Kidney epithelial cell (primary cell): Measurements from ENCODE around the gene SORCS1. TPM values are rescaled to one million over a fixed set of nuclear protein-coding genes. Genes with fewer than 3 reads are reported as not detected.

Experiments
- DNase-seq: peaks from one replicate; pipeline ENCODE4 v3.0.0-alpha.2; 2010; ENCODE audit warnings: low read depth
- H3K27me3 ChIP-seq: 2 replicates; pipeline ENCODE4 v1.6.0; 2011; ENCODE audit warnings: low read length; ENCODE audit not compliant: control insufficient read depth, insufficient read depth
- H3K36me3 ChIP-seq: 2 replicates; pipeline ENCODE4 v1.5.1; 2011; ENCODE audit warnings: low read length; ENCODE audit not compliant: control insufficient read depth, insufficient read depth
- H3K4me3 ChIP-seq: 2 replicates; pipeline ENCODE4 v1.5.1; 2011; ENCODE audit warnings: low read depth, mild to moderate bottlenecking, control low read depth, low read length
- total RNA-seq: library from RNA; depleted of rRNA; stranded (reverse); fragments of >200 nt; gene quantifications from 2 replicates; pipeline ENCODE4 v1.2.3, GENCODE V29; 2015
- TF ChIP-seq, protein P1 (sequence below): IDR thresholded peaks from 2 replicates; pipeline ENCODE4 v1.5.1; 2011; ENCODE audit warnings: mild to moderate bottlenecking, moderate library complexity, low read length, control low read depth, inconsistent platforms; ENCODE audit not compliant: insufficient read depth, poor library complexity, severe bottlenecking

SORCS1 gene
- total RNA-seq, 1 donor from 2014 or later = 2.3 TPM

DNA sequence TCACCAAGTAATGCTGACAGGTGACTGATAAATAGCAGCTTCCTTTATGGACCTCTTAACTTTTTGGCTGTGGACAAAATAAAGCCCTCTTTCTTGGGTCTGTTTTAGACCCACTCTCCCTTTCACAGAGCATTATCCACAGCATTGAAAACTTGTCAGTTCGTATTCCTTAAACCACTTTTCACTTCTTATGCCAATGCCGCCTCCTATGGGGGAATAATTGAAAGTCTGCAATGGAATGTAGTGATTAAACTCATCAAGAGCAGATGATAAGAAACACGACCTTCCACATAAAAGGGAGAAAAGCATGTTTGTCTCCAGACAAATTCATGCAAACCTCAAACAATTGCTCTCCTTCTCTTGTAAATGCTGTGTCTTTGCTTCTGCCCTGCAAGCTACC lies 153.4 kb downstream of the SORCS1 start:
- H3K27me3 ChIP-seq = no peaks in the 10 kb centered on the region
- TF ChIP-seq, protein P1, sequence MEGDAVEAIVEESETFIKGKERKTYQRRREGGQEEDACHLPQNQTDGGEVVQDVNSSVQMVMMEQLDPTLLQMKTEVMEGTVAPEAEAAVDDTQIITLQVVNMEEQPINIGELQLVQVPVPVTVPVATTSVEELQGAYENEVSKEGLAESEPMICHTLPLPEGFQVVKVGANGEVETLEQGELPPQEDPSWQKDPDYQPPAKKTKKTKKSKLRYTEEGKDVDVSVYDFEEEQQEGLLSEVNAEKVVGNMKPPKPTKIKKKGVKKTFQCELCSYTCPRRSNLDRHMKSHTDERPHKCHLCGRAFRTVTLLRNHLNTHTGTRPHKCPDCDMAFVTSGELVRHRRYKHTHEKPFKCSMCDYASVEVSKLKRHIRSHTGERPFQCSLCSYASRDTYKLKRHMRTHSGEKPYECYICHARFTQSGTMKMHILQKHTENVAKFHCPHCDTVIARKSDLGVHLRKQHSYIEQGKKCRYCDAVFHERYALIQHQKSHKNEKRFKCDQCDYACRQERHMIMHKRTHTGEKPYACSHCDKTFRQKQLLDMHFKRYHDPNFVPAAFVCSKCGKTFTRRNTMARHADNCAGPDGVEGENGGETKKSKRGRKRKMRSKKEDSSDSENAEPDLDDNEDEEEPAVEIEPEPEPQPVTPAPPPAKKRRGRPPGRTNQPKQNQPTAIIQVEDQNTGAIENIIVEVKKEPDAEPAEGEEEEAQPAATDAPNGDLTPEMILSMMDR = no peak

DNA sequence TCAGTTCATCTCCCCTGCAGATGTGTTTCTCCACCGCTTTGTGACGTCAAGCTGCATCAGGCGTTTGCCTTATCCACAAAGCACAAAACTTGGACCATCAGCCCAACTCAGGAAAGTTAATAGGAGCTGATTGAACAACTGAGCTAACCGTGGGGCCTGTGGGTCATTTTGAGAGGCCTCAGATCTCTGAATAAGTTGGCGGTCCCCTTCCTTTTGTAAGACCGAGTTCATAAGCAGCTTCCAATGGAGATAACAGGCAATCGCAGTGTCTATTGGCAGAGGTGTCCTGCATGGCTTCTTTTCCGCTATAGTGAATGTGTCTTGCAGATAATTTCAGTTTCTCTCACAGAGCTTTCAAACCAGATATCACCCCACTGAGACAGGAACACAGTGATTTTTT lies 154.0 kb downstream of the SORCS1 start:
- DNase-seq = no peak
- TF ChIP-seq, protein P1 = no peak
- H3K27me3 ChIP-seq = no peaks in the 10 kb centered on the region
- H3K36me3 ChIP-seq = no peaks in the 10 kb centered on the region
- H3K4me3 ChIP-seq = no peak overlapping the region

More for the DNA sequence above, 153.4 kb downstream of the SORCS1 start:
- H3K36me3 ChIP-seq = no peaks in the 10 kb centered on the region
- no peak for DNase-seq
- no peak overlapping the region for H3K4me3 ChIP-seq

DNA sequence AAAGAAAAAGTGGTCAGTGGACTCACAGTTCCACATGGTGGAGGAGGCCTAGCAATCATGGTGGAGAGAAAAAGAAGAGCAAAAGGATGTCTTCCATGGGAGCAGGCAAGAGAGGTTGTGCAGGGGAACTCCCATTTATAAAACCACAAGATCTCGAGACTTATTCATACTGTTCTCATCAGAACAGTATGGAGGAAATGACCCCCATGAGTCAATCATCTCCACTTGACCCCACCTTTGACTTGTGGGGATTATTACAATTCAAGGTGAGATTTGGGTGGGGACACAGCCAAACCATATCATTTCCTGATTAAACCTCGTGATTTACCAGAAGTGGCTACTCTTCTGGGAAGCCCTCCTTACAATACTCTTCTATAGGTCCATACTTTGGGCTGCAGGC lies 160.1 kb downstream of the SORCS1 start:
- Histone ChIP-seq H3K27me3 (no peaks in the 10 kb centered on the region), H3K36me3 (no peaks in the 10 kb centered on the region), H3K4me3 (no peak overlapping the region)
- TF ChIP-seq, protein P1 = no peak
- no peak for DNase-seq

DNA sequence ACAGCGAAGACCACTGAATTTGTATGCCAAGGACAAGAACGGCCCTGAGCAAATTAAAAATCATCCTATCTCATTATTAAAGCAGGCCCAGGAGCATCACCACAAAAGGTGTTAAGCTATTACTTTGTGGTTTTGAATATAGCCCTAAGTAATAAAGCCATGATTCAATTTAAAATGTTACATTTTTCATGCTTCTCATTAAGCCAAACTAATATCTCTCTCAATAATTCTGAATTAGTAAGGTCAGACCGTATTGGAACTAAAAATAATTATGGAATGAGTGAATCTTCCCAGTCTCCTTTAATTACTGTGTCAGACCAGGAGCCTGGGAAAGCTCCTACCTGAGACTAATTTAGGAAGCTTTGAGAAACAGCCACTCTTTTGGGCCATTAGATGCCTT lies 162.4 kb downstream of the SORCS1 start:
- TF ChIP-seq, protein P1 = no peak
- Histone ChIP-seq H3K27me3 (no peaks in the 10 kb centered on the region), H3K4me3 (no peak overlapping the region), H3K36me3 (no peaks in the 10 kb centered on the region)
- no peak for DNase-seq

DNA sequence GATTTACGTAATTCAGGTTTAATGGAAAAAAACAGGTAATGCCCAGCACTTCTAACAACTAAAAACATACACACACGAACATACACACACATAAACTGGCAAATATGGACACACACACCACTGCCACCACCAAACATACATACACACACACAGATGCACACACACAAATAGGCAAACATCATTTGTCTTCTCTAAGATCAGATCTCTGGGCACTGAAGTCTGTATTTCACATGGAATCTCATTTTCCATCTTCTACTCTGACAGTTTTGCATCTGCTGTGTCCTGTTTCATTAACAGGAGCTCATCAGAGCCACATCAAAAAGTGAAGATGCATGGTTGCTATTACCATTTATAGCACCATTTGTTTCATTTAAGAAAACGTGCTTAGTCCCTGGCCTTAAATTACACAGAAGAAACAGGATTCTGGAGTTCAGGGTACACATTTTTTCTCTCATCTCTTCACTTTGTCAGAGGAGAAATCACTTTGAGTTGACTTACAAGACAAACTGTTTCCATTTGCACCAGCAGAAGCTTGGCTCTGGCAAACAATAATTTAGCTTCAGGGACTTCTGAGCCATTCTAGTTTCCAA lies 165.3 kb downstream of the SORCS1 start:
- no peak for DNase-seq
- Histone ChIP-seq H3K36me3 (no peaks in the 10 kb centered on the region), H3K27me3 (no peaks in the 10 kb centered on the region), H3K4me3 (no peak overlapping the region)
- TF ChIP-seq, protein P1 = no peak

DNA sequence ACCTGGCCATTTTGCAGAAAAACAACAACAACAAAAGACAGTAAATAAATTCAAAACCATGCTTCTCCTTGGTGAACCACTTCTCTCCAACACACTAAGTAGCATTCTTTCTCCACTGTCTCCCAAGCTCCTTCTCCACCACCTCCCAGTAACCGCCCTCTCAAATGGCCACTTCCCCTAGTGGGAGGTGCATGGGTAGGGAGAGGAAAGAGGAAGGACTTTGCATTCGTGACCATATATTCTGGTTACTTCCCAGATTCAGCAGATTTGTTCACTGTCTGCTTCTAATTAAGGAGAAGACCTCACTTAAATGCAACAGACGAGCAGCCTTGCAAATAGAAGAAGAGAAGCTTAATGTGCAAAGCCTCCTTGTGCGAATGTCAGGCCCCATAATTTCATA lies 166.8 kb downstream of the SORCS1 start:
- no peaks in the 10 kb centered on the region for H3K27me3 ChIP-seq
- no peaks in the 10 kb centered on the region for H3K36me3 ChIP-seq
- TF ChIP-seq, protein P1 = no peak
- no peak for DNase-seq
- H3K4me3 ChIP-seq = no peak overlapping the region
